ENCODE results near the gene SPATA6L.

The SPATA6L gene

DNA sequence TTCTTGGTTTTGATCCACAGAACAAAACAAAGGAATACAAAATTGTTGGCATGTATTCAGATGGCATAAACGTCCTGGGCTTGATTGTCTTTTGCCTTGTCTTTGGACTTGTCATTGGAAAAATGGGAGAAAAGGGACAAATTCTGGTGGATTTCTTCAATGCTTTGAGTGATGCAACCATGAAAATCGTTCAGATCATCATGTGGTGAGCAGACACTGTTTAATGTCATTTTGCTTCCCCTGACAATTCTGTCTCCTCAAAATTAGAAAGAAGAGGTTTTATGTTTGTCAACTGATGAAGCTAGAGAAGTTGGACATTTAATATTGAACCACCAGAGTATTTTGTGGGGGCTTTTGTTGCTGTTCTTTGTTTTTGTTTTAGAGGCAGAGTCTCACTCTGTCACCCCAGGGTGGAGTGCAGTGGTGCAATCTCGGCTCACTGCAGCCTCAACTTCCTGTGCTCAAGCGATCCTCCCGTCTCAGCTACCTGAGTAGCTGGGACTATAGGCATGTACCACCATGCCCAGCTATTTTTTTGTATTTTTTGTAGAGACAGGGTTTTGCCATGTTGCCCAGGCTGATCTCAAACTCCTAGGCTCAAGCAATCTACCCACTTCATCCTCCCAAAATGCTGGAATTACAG lies 94.0 kb downstream of the SPATA6L start:
- DNase-seq (ENCODE audit: low read depth, low spot score), result no peak

DNA sequence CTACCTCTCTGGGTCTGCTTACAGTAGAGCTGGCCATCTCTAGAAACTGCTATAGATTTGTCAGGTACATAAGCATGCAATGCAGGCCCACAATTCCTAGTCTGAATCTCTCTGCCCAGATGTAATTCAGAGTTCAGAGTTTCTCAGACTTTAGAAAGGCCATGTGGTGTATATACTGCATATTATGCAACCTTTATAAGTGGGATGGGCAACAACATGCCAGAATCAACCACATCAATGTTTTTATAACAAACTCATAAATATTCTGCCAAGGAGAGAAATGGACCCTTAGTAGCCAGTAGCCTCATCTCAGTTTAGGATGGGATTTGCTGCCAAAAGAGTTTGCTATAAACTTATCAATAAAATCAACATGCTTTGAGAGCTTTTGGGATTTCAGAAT lies 97.2 kb downstream of the SPATA6L start:
- TF ChIP-seq, protein P1, sequence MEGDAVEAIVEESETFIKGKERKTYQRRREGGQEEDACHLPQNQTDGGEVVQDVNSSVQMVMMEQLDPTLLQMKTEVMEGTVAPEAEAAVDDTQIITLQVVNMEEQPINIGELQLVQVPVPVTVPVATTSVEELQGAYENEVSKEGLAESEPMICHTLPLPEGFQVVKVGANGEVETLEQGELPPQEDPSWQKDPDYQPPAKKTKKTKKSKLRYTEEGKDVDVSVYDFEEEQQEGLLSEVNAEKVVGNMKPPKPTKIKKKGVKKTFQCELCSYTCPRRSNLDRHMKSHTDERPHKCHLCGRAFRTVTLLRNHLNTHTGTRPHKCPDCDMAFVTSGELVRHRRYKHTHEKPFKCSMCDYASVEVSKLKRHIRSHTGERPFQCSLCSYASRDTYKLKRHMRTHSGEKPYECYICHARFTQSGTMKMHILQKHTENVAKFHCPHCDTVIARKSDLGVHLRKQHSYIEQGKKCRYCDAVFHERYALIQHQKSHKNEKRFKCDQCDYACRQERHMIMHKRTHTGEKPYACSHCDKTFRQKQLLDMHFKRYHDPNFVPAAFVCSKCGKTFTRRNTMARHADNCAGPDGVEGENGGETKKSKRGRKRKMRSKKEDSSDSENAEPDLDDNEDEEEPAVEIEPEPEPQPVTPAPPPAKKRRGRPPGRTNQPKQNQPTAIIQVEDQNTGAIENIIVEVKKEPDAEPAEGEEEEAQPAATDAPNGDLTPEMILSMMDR (IDR thresholded peaks at IDR 0.05; ENCODE audit: low read depth, low read length), result no peak
- DNase-seq (ENCODE audit: low read depth, low spot score), result no peak
- in situ Hi-C loops (cut with HindIII; ENCODE audit: low sequenced_read_pairs), result no loop called here
- no peak overlapping the region for H3K4me3 ChIP-seq (ENCODE audit: low read depth, low read length)

More for the DNA sequence above, 94.0 kb downstream of the SPATA6L start:
- TF ChIP-seq, protein P1 (IDR thresholded peaks at IDR 0.05; ENCODE audit: low read depth, low read length), result no peak
- no peak overlapping the region for H3K4me3 ChIP-seq (ENCODE audit: low read depth, low read length)
- in situ Hi-C loops (cut with HindIII; ENCODE audit: low sequenced_read_pairs), result no loop called here

DNA sequence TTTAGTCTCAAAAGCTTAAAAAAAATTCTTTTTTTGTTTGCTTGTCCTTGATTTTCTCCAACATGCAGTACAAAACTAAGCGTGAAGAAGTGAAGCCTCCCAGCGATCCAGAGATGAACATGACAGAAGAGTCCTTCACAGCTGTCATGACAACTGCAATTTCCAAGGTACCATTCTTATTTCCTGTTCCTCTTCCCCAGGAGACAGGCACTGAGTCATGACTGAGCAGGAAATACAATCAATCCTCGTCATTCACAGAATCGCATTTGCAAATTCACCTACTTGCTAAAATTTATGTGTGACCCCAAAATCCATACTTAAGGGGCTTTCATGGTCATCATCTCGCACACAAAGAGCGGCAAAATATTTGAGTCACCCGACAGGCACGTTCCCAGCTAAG lies 98.7 kb downstream of the SPATA6L start:
- DNase-seq (ENCODE audit: low read depth, low spot score), result no peak
- H3K4me3 ChIP-seq (ENCODE audit: low read depth, low read length), result no peak overlapping the region
- in situ Hi-C loops (cut with HindIII; ENCODE audit: low sequenced_read_pairs), result no loop called here
- TF ChIP-seq, protein P1 (IDR thresholded peaks at IDR 0.05; ENCODE audit: low read depth, low read length), result no peak

DNA sequence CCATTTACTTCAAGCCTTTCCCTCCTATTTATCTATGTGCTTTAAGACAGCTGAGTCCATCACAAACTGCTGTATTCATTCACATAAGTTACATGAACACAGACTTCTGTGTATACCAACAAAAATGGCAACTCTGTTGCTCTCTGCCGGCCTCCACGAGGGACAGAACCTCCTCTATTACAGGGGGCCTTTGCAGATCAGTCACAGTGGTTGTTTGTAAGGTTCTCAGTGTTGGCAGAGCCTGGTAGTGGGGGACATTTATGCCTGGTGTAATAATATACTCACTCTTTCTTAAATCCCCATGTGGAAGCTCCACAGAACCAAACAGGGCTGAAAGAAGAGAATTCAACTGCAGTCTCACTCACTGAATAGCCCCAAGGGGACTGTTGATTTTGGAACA lies 99.5 kb downstream of the SPATA6L start:
- TF ChIP-seq, protein P1 (IDR thresholded peaks at IDR 0.05; ENCODE audit: low read depth, low read length), result no peak
- DNase-seq (ENCODE audit: low read depth, low spot score), result no peak
- in situ Hi-C loops (cut with HindIII; ENCODE audit: low sequenced_read_pairs), result no loop called here
- no peak overlapping the region for H3K4me3 ChIP-seq (ENCODE audit: low read depth, low read length)

DNA sequence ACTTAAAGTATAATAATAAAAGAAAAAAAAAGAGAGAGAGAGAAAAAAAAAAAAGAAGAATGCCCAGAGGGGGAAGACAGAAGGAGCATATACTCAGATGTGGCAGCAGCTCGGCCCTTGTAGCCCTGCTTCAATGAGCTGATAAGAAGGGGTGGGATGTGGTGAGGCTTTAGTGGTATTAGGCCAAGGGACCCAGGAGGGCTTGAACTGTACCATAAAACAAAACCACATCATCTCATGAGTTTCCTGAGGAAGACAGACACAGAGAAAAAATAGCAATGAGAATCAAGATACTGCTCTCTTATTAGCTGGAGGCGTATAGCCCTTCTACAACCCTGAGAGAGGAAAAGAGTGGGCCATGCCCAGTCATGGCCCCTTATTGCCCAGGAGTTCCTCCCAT lies 103.2 kb downstream of the SPATA6L start:
- no peak for DNase-seq (ENCODE audit: low read depth, low spot score)
- in situ Hi-C loops (cut with HindIII; ENCODE audit: low sequenced_read_pairs), result no loop called here
- TF ChIP-seq, protein P1 (IDR thresholded peaks at IDR 0.05; ENCODE audit: low read depth, low read length), result no peak
- no peak overlapping the region for H3K4me3 ChIP-seq (ENCODE audit: low read depth, low read length)

DNA sequence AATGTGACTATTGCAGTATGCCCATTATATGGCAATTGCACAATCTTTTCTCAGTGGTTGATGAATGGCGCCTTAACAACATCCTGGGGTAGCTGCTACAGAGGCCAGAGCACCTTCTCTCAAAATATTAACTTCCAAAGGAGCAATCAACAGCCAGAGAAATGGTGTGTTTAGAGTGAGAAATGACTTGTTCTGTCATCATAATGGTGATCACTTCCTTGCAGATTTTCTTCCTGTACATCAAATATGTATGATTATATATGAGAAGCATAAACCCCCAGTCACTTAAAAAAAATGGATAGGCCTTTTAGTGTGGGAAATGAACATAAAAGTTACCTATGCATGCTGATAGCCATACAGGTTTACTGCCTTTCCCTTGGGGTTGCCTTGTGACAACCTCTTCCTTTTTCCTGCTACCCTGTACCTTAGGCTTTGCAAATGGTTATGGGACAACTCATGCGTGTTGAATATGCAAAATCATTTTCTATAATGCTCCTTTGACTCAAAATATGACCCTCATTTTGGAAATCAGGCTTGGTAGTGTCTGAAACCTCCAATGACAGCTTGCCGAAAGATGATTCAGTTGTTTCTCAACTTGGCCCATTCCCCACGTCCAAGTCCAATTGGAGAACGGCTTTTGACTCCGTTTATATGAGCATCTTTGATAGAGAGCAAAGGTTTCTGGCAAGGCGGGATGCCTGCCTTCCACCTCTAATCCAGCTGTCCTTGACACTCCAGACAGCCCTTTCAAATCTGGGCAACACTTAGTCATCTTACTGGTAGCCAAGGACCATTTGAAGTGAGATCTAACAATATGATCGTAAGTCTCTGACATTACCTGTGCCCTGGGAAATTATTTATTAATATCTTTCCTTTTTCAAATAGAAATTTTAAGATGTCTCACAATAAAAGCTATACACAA lies 106.8 kb downstream of the SPATA6L start:
- in situ Hi-C loops (cut with HindIII; ENCODE audit: low sequenced_read_pairs), result no loop called here
- H3K4me3 ChIP-seq (ENCODE audit: low read depth, low read length), result no peak overlapping the region
- no peak for DNase-seq (ENCODE audit: low read depth, low spot score)
- TF ChIP-seq, protein P1 (IDR thresholded peaks at IDR 0.05; ENCODE audit: low read depth, low read length), result no peak
